ENCODE data around the gene DLK1. TPM values are rescaled to one million over a fixed set of nuclear protein-coding genes. Genes with fewer than 3 reads are reported as not detected.

DLK1 gene
- total and polyA plus RNA-seq, 2 experiments from 2014 or later = not detected

- 87 to 89% methylated on average over 10 to 11 of the region's 12 CpGs for WGBS, 2 experiments (ENCODE audit: low coverage in 1 of 2, low lambda C conversion rate in 2 of 2, missing lambda C conversion rate in 2 of 2)
Measured at GRCh38 chr14:100687386-100687785, 39.3 kb upstream of the DLK1 start.

GRCh38 chr14:100688051-100688450 lies 38.6 kb upstream of the DLK1 start:
- H3K36me3 ChIP-seq (ENCODE audit: low read depth) = no peaks in the 10 kb centered on the region
- in situ Hi-C loops (cut with MboI) = no loop called here
- H3K27ac ChIP-seq = no peak overlapping the region
- H3F3A ChIP-seq (ENCODE audit: insufficient read depth) = no peaks in the 10 kb centered on the region
- H3K4me2 ChIP-seq (ENCODE audit: unreplicated experiment) = no peak overlapping the region
- H3K79me2 ChIP-seq (ENCODE audit: insufficient read depth) = no peaks in the 10 kb centered on the region
- H3K27me3 ChIP-seq (replicated peaks; ENCODE audit: insufficient read depth) = peaks cover 10% of the 10 kb centered on the region
- TF ChIP-seq EZH2 (IDR thresholded peaks at IDR 0.05; ENCODE audit: insufficient read depth, poor library complexity, severe bottlenecking) (no peak), EZH2phosphoT487 (IDR thresholded peaks at IDR 0.05; ENCODE audit: insufficient read depth, low read depth) (no peak)
- H3K4me3 ChIP-seq = no peak overlapping the region
- no peaks in the 10 kb centered on the region for H3K9me3 ChIP-seq (ENCODE audit: low read depth)
- DNase-seq = no peak
- no peak overlapping the region for H3K9ac ChIP-seq
- H3K9me2 ChIP-seq (ENCODE audit: insufficient read depth) = no peaks in the 10 kb centered on the region
- H4K20me1 ChIP-seq (ENCODE audit: insufficient read depth) = no peaks in the 10 kb centered on the region
- H3K4me1 ChIP-seq (ENCODE audit: insufficient read depth) = peaks cover 13% of the 10 kb centered on the region
- H2AFZ ChIP-seq = no peak overlapping the region
- WGBS, 2 experiments (ENCODE audit: low coverage in 1 of 2, low lambda C conversion rate in 2 of 2, missing lambda C conversion rate in 2 of 2) = 74 to 84% methylated on average over 6 to 10 of the region's 10 CpGs

More at GRCh38 chr14:100687386-100687785, 39.3 kb upstream of the DLK1 start:
- Histone ChIP-seq H3K36me3 (ENCODE audit: low read depth) (no peaks in the 10 kb centered on the region), H3K4me3 (no peak overlapping the region), H3K79me2 (ENCODE audit: insufficient read depth) (no peaks in the 10 kb centered on the region), H2AFZ (no peak overlapping the region), H3K27me3 (replicated peaks; ENCODE audit: insufficient read depth) (peaks cover 10% of the 10 kb centered on the region), H3K9ac (no peak overlapping the region), H3K9me3 (ENCODE audit: low read depth) (no peaks in the 10 kb centered on the region), H3K4me2 (ENCODE audit: unreplicated experiment) (no peak overlapping the region), H3K9me2 (ENCODE audit: insufficient read depth) (no peaks in the 10 kb centered on the region), H3F3A (ENCODE audit: insufficient read depth) (no peaks in the 10 kb centered on the region), H3K4me1 (ENCODE audit: insufficient read depth) (peaks cover 6% of the 10 kb centered on the region), H4K20me1 (ENCODE audit: insufficient read depth) (no peaks in the 10 kb centered on the region), H3K27ac (no peak overlapping the region)
- TF ChIP-seq EZH2 (IDR thresholded peaks at IDR 0.05; ENCODE audit: insufficient read depth, poor library complexity, severe bottlenecking) (no peak), EZH2phosphoT487 (IDR thresholded peaks at IDR 0.05; ENCODE audit: insufficient read depth, low read depth) (no peak)
- DNase-seq = no peak
- in situ Hi-C loops (cut with MboI) = no loop called here

GRCh38 chr14:100688598-100689461 lies 37.9 kb upstream of the DLK1 start:
- Histone ChIP-seq H3F3A (ENCODE audit: insufficient read depth) (no peaks in the 10 kb centered on the region), H3K9ac (no peak overlapping the region), H3K79me2 (ENCODE audit: insufficient read depth) (no peaks in the 10 kb centered on the region), H3K4me3 (peak overlapping the region; percentile 26), H3K9me2 (ENCODE audit: insufficient read depth) (no peaks in the 10 kb centered on the region), H4K20me1 (ENCODE audit: insufficient read depth) (no peaks in the 10 kb centered on the region), H3K27me3 (replicated peaks; ENCODE audit: insufficient read depth) (peaks cover 7% of the 10 kb centered on the region), H3K36me3 (ENCODE audit: low read depth) (no peaks in the 10 kb centered on the region), H2AFZ (peak overlapping the region; percentile 46; the same call in 1 of the 2 replicates), H3K4me2 (ENCODE audit: unreplicated experiment) (peak overlapping the region; percentile 39), H3K27ac (no peak overlapping the region), H3K9me3 (ENCODE audit: low read depth) (no peaks in the 10 kb centered on the region), H3K4me1 (ENCODE audit: insufficient read depth) (peaks cover 13% of the 10 kb centered on the region)
- DNase-seq = peak; percentile 86
- no peak for TF ChIP-seq EZH2phosphoT487 (IDR thresholded peaks at IDR 0.05; ENCODE audit: insufficient read depth, low read depth)
- TF ChIP-seq EZH2 (IDR thresholded peaks at IDR 0.05; ENCODE audit: insufficient read depth, poor library complexity, severe bottlenecking) = no peak
- in situ Hi-C loops (cut with MboI) = no loop called here
- WGBS, 2 experiments (ENCODE audit: low coverage in 1 of 2, low lambda C conversion rate in 2 of 2, missing lambda C conversion rate in 2 of 2) = 49 to 56% methylated on average over 25 to 26 of the region's 26 CpGs

GRCh38 chr14:100690672-100691071 lies 36.0 kb upstream of the DLK1 start:
- no peaks in the 10 kb centered on the region for H4K20me1 ChIP-seq (ENCODE audit: insufficient read depth)
- 91 to 95% methylated on average over 5 of the region's 5 CpGs for WGBS, 2 experiments (ENCODE audit: low coverage in 1 of 2, low lambda C conversion rate in 2 of 2, missing lambda C conversion rate in 2 of 2)
- no peaks in the 10 kb centered on the region for H3K9me3 ChIP-seq (ENCODE audit: low read depth)
- no peak for DNase-seq
- no peak overlapping the region for H3K4me2 ChIP-seq (ENCODE audit: unreplicated experiment)
- H3K4me1 ChIP-seq (ENCODE audit: insufficient read depth) = peaks cover 13% of the 10 kb centered on the region
- H2AFZ ChIP-seq = no peak overlapping the region
- H3K27me3 ChIP-seq (replicated peaks; ENCODE audit: insufficient read depth) = no peaks in the 10 kb centered on the region
- H3F3A ChIP-seq (ENCODE audit: insufficient read depth) = no peaks in the 10 kb centered on the region
- H3K36me3 ChIP-seq (ENCODE audit: low read depth) = no peaks in the 10 kb centered on the region
- H3K9me2 ChIP-seq (ENCODE audit: insufficient read depth) = no peaks in the 10 kb centered on the region
- H3K79me2 ChIP-seq (ENCODE audit: insufficient read depth) = no peaks in the 10 kb centered on the region
- no peak overlapping the region for H3K27ac ChIP-seq
- in situ Hi-C loops (cut with MboI) = no loop called here
- no peak overlapping the region for H3K4me3 ChIP-seq
- TF ChIP-seq EZH2phosphoT487 (IDR thresholded peaks at IDR 0.05; ENCODE audit: insufficient read depth, low read depth) (no peak), EZH2 (IDR thresholded peaks at IDR 0.05; ENCODE audit: insufficient read depth, poor library complexity, severe bottlenecking) (no peak)
- H3K9ac ChIP-seq = no peak overlapping the region

All from GM23248 (cell line).